ENCODE data around the gene TBC1D22B. TPM values are rescaled to one million over a fixed set of nuclear protein-coding genes. Genes with fewer than 3 reads are reported as not detected.

TBC1D22B gene
- total and polyA plus RNA-seq, 9 of the 15 experiments (the other 6 are each of a cell fraction or from before 2014, with no cell fraction given): 4.8 to 24.2 (median 13.5) TPM

DNA sequence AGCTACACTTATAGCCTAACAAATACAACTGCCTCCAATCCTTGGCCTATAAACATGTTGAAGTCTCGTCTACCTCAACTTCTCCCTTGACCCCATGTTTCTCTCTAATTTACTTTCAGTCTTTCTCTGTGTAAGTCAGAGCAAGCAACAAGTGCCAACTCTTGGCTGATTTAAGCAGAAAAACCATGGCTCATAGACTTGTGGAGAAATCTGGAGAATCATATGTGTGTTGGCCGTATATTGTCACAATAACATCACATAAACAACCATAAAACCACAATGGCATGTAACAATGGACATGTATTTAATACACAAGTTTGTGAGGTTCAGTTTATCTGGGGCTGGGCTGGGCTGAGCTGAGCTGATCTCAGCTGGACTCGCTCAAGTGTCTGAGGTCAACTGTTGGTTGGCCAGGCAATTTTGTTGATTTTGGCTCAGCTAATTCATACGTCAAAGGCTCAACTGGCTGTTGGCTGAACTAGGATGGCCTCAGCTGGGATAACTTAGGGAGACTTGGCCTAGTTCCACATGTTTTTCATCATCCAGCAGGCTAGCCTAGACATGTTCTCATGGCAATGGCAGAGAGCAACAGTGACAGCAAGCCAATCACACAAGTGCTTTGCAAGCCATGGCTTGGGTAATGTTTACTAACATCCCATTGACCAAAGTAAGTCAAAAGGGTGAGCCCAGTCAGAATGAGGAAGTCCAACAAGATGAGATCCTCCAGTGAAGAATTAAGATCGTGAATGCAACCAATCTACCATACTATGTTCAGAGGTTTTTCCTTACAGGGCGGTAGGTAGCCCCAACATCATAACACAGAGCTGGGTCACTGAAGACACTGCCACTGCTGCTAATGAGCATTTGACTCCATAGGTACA lies 12.9 kb upstream of the TBC1D22B start (continued):
- TF ChIP-seq TOE1 (IDR thresholded peaks at IDR 0.05; ENCODE audit: borderline replicate concordance) (no peak), TOE1 (CRISPR knock-in tag; IDR thresholded peaks at IDR 0.05; ENCODE audit: borderline replicate concordance, low read depth) (no peak), KLF6 (CRISPR knock-in tag; IDR thresholded peaks at IDR 0.05; ENCODE audit: borderline replicate concordance) (peak; percentile 26; the same call in 1 of the 2 replicates), UBTF (IDR thresholded peaks at IDR 0.05; ENCODE audit: borderline replicate concordance in 1 of 2, low read depth in 2 of 2, low read length in 2 of 2) (no peak), TEAD2 (tag; IDR thresholded peaks at IDR 0.05) (0 out of 2 replicates have a peak, but pooled peaks have one; percentile 37), TCF3 (CRISPR knock-in tag; IDR thresholded peaks at IDR 0.05) (no peak), DPF2 (IDR thresholded peaks at IDR 0.05) (0 out of 2 replicates have a peak, but pooled peaks have one; percentile 32), ZNF347 (CRISPR knock-in tag; IDR thresholded peaks at IDR 0.05; ENCODE audit: low read depth) (no peak), XRCC5 (IDR thresholded peaks at IDR 0.05; ENCODE audit: low read depth, low read length) (no peak), KDM2B (CRISPR knock-in tag; IDR thresholded peaks at IDR 0.05) (no peak), TCF7 (IDR thresholded peaks at IDR 0.05; ENCODE audit: borderline replicate concordance) (no peak), TAF1 (IDR thresholded peaks at IDR 0.05; ENCODE audit: control insufficient read depth, extremely low read depth, insufficient read depth, low read length, severe bottlenecking) (no peak), SIN3A (IDR thresholded peaks at IDR 0.05; ENCODE audit: borderline replicate concordance in 2 of 2, control insufficient read depth in 1 of 2, low read depth in 2 of 2, low read length in 2 of 2) (peak in 1 of 2 experiments; percentile 34; a peak in 1 of 4 replicates), HSF4 (CRISPR knock-in tag; IDR thresholded peaks at IDR 0.05; ENCODE audit: borderline replicate concordance) (no peak)
- TF ChIP-seq, protein P1, sequence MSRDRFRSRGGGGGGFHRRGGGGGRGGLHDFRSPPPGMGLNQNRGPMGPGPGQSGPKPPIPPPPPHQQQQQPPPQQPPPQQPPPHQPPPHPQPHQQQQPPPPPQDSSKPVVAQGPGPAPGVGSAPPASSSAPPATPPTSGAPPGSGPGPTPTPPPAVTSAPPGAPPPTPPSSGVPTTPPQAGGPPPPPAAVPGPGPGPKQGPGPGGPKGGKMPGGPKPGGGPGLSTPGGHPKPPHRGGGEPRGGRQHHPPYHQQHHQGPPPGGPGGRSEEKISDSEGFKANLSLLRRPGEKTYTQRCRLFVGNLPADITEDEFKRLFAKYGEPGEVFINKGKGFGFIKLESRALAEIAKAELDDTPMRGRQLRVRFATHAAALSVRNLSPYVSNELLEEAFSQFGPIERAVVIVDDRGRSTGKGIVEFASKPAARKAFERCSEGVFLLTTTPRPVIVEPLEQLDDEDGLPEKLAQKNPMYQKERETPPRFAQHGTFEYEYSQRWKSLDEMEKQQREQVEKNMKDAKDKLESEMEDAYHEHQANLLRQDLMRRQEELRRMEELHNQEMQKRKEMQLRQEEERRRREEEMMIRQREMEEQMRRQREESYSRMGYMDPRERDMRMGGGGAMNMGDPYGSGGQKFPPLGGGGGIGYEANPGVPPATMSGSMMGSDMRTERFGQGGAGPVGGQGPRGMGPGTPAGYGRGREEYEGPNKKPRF (IDR thresholded peaks at IDR 0.05; ENCODE audit: low read depth, low read length): no peak
- TF ChIP-seq, protein P2, sequence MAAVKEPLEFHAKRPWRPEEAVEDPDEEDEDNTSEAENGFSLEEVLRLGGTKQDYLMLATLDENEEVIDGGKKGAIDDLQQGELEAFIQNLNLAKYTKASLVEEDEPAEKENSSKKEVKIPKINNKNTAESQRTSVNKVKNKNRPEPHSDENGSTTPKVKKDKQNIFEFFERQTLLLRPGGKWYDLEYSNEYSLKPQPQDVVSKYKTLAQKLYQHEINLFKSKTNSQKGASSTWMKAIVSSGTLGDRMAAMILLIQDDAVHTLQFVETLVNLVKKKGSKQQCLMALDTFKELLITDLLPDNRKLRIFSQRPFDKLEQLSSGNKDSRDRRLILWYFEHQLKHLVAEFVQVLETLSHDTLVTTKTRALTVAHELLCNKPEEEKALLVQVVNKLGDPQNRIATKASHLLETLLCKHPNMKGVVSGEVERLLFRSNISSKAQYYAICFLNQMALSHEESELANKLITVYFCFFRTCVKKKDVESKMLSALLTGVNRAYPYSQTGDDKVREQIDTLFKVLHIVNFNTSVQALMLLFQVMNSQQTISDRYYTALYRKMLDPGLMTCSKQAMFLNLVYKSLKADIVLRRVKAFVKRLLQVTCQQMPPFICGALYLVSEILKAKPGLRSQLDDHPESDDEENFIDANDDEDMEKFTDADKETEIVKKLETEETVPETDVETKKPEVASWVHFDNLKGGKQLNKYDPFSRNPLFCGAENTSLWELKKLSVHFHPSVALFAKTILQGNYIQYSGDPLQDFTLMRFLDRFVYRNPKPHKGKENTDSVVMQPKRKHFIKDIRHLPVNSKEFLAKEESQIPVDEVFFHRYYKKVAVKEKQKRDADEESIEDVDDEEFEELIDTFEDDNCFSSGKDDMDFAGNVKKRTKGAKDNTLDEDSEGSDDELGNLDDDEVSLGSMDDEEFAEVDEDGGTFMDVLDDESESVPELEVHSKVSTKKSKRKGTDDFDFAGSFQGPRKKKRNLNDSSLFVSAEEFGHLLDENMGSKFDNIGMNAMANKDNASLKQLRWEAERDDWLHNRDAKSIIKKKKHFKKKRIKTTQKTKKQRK (IDR thresholded peaks at IDR 0.05; ENCODE audit: borderline replicate concordance, low read depth, low read length): no peak
